IPS-18a (cell line): Measurements from ENCODE around the gene SUSD3.

Experiments used
- H3K27ac ChIP-seq: one replicate; pipeline ENCODE4 v1.5.1; 2013; ENCODE audit warnings: low read length
- H3K27me3 ChIP-seq: one replicate; pipeline ENCODE4 v1.6.1; 2013; ENCODE audit warnings: mild to moderate bottlenecking, low read length; ENCODE audit not compliant: control insufficient read depth, insufficient read depth
- H3K36me3 ChIP-seq: one replicate; pipeline ENCODE4 v1.6.1; 2013; ENCODE audit warnings: low read depth, low read length; ENCODE audit not compliant: control insufficient read depth
- H3K4me1 ChIP-seq: one replicate; pipeline ENCODE4 v1.6.1; 2013; ENCODE audit warnings: low read depth, low read length; ENCODE audit not compliant: control insufficient read depth
- H3K4me3 ChIP-seq: one replicate; pipeline ENCODE4 v1.5.1; 2013; ENCODE audit warnings: low read length
- H3K9ac ChIP-seq: one replicate; pipeline ENCODE4 v1.6.1; 2013; ENCODE audit warnings: mild to moderate bottlenecking, low read length, moderate library complexity
- H3K9me3 ChIP-seq: one replicate; pipeline ENCODE4 v1.6.1; 2013; ENCODE audit warnings: low read depth, low read length; ENCODE audit not compliant: control insufficient read depth

Gene SUSD3

GRCh38 chr9:93041108-93041802, 17.2 kb upstream of the SUSD3 start:
- Histone ChIP-seq H3K27ac (no peak overlapping the region), H3K4me3 (no peak overlapping the region), H3K27me3 (no peaks in the 10 kb centered on the region), H3K9me3 (no peaks in the 10 kb centered on the region), H3K4me1 (no peaks in the 10 kb centered on the region), H3K9ac (no peak overlapping the region), H3K36me3 (no peaks in the 10 kb centered on the region)

GRCh38 chr9:93043122-93043521, 15.4 kb upstream of the SUSD3 start:
- no peaks in the 10 kb centered on the region for H3K9me3 ChIP-seq
- no peak overlapping the region for H3K9ac ChIP-seq
- H3K4me3 ChIP-seq, result no peak overlapping the region
- no peaks in the 10 kb centered on the region for H3K4me1 ChIP-seq
- no peaks in the 10 kb centered on the region for H3K27me3 ChIP-seq
- no peak overlapping the region for H3K27ac ChIP-seq
- H3K36me3 ChIP-seq, result no peaks in the 10 kb centered on the region

- no peaks in the 10 kb centered on the region for H3K9me3 ChIP-seq
- no peak overlapping the region for H3K4me3 ChIP-seq
- no peaks in the 10 kb centered on the region for H3K4me1 ChIP-seq
- H3K36me3 ChIP-seq, result no peaks in the 10 kb centered on the region
- no peaks in the 10 kb centered on the region for H3K27me3 ChIP-seq
- no peak overlapping the region for H3K9ac ChIP-seq
- H3K27ac ChIP-seq, result no peak overlapping the region
Measured at GRCh38 chr9:93045521-93045920, 13.0 kb upstream of the SUSD3 start.

- no peaks in the 10 kb centered on the region for H3K9me3 ChIP-seq
- no peaks in the 10 kb centered on the region for H3K27me3 ChIP-seq
- H3K4me3 ChIP-seq, result no peak overlapping the region
- H3K9ac ChIP-seq, result no peak overlapping the region
- peaks cover 10% of the 10 kb centered on the region for H3K4me1 ChIP-seq
- H3K36me3 ChIP-seq, result no peaks in the 10 kb centered on the region
- no peak overlapping the region for H3K27ac ChIP-seq
Measured at GRCh38 chr9:93048566-93049448, 9.7 kb upstream of the SUSD3 start.

GRCh38 chr9:93049491-93049890, 9.0 kb upstream of the SUSD3 start:
- Histone ChIP-seq H3K9me3 (no peaks in the 10 kb centered on the region), H3K27ac (no peak overlapping the region), H3K9ac (no peak overlapping the region), H3K4me3 (no peak overlapping the region), H3K27me3 (no peaks in the 10 kb centered on the region), H3K36me3 (no peaks in the 10 kb centered on the region), H3K4me1 (peaks cover 12% of the 10 kb centered on the region)

- no peaks in the 10 kb centered on the region for H3K36me3 ChIP-seq
- no peaks in the 10 kb centered on the region for H3K27me3 ChIP-seq
Measured at GRCh38 chr9:93050231-93050630, 8.3 kb upstream of the SUSD3 start.

GRCh38 chr9:93051680-93052089, 6.8 kb upstream of the SUSD3 start:
- H3K9ac ChIP-seq, result no peak overlapping the region
- no peak overlapping the region for H3K27ac ChIP-seq
- H3K9me3 ChIP-seq, result no peaks in the 10 kb centered on the region
- peaks cover 12% of the 10 kb centered on the region for H3K4me1 ChIP-seq
- no peaks in the 10 kb centered on the region for H3K36me3 ChIP-seq
- H3K27me3 ChIP-seq, result no peaks in the 10 kb centered on the region
- H3K4me3 ChIP-seq, result no peak overlapping the region

More at GRCh38 chr9:93050231-93050630, 8.3 kb upstream of the SUSD3 start:
- Histone ChIP-seq H3K9ac (no peak overlapping the region), H3K9me3 (no peaks in the 10 kb centered on the region), H3K4me1 (peaks cover 12% of the 10 kb centered on the region), H3K27ac (no peak overlapping the region), H3K4me3 (no peak overlapping the region)

GRCh38 chr9:93052791-93053540, 5.5 kb upstream of the SUSD3 start:
- Histone ChIP-seq H3K9ac (no peak overlapping the region), H3K36me3 (no peaks in the 10 kb centered on the region), H3K27me3 (no peaks in the 10 kb centered on the region), H3K4me3 (no peak overlapping the region), H3K27ac (no peak overlapping the region), H3K9me3 (no peaks in the 10 kb centered on the region), H3K4me1 (peaks cover 20% of the 10 kb centered on the region)

- no peaks in the 10 kb centered on the region for H3K9me3 ChIP-seq
- H3K4me3 ChIP-seq, result no peak overlapping the region
- H3K36me3 ChIP-seq, result no peaks in the 10 kb centered on the region
- no peak overlapping the region for H3K9ac ChIP-seq
- H3K27me3 ChIP-seq, result no peaks in the 10 kb centered on the region
- peaks cover 23% of the 10 kb centered on the region for H3K4me1 ChIP-seq
- H3K27ac ChIP-seq, result no peak overlapping the region
Measured at GRCh38 chr9:93053781-93054331, 4.6 kb upstream of the SUSD3 start.

GRCh38 chr9:93054758-93055704, 3.5 kb upstream of the SUSD3 start:
- no peaks in the 10 kb centered on the region for H3K9me3 ChIP-seq
- peaks cover 10% of the 10 kb centered on the region for H3K27me3 ChIP-seq
- no peak overlapping the region for H3K9ac ChIP-seq
- H3K36me3 ChIP-seq, result no peaks in the 10 kb centered on the region
- peaks cover 26% of the 10 kb centered on the region for H3K4me1 ChIP-seq
- no peak overlapping the region for H3K4me3 ChIP-seq
- H3K27ac ChIP-seq, result no peak overlapping the region
